ENCODE results near the gene PSMD13.

The PSMD13 gene

GRCh38 chr11:196786-197731 is 39.7 kb upstream of the PSMD13 start:
- no peak; the same call in 2 of the 3 replicates for ATAC-seq
- TF ChIP-seq ZNF565 (CRISPR knock-in tag; conservative IDR thresholded peaks at IDR 0.05; ENCODE audit: low read depth) (no peak), ESRRG (CRISPR knock-in tag; IDR thresholded peaks at IDR 0.05) (no peak), ZC3H10 (CRISPR knock-in tag; IDR thresholded peaks at IDR 0.05) (no peak), CREB5 (CRISPR knock-in tag; IDR thresholded peaks at IDR 0.05; ENCODE audit: low read depth) (no peak), ZNF8 (CRISPR knock-in tag; IDR thresholded peaks at IDR 0.05) (no peak), ZFP30 (CRISPR knock-in tag; IDR thresholded peaks at IDR 0.05) (no peak)
- TF ChIP-seq, protein P1, sequence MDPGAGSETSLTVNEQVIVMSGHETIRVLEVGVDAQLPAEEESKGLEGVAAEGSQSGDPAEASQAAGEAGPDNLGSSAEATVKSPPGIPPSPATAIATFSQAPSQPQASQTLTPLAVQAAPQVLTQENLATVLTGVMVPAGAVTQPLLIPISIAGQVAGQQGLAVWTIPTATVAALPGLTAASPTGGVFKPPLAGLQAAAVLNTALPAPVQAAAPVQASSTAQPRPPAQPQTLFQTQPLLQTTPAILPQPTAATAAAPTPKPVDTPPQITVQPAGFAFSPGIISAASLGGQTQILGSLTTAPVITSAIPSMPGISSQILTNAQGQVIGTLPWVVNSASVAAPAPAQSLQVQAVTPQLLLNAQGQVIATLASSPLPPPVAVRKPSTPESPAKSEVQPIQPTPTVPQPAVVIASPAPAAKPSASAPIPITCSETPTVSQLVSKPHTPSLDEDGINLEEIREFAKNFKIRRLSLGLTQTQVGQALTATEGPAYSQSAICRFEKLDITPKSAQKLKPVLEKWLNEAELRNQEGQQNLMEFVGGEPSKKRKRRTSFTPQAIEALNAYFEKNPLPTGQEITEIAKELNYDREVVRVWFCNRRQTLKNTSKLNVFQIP (CRISPR knock-in tag; IDR thresholded peaks at IDR 0.05; ENCODE audit: borderline replicate concordance, low read depth): no peak

GRCh38 chr11:197741-198235 is 39.0 kb upstream of the PSMD13 start:
- no peak; the same call in 2 of the 3 replicates for ATAC-seq
- TF ChIP-seq, protein P1 (CRISPR knock-in tag; IDR thresholded peaks at IDR 0.05; ENCODE audit: borderline replicate concordance, low read depth): no peak
- TF ChIP-seq CREB5 (CRISPR knock-in tag; IDR thresholded peaks at IDR 0.05; ENCODE audit: low read depth): no peak
- TF ChIP-seq RARB (CRISPR knock-in tag; IDR thresholded peaks at IDR 0.05): no peak
- TF ChIP-seq ZFP30 (CRISPR knock-in tag; IDR thresholded peaks at IDR 0.05): no peak
- TF ChIP-seq OSR1 (CRISPR knock-in tag; IDR thresholded peaks at IDR 0.05): no peak
- TF ChIP-seq, protein P2, sequence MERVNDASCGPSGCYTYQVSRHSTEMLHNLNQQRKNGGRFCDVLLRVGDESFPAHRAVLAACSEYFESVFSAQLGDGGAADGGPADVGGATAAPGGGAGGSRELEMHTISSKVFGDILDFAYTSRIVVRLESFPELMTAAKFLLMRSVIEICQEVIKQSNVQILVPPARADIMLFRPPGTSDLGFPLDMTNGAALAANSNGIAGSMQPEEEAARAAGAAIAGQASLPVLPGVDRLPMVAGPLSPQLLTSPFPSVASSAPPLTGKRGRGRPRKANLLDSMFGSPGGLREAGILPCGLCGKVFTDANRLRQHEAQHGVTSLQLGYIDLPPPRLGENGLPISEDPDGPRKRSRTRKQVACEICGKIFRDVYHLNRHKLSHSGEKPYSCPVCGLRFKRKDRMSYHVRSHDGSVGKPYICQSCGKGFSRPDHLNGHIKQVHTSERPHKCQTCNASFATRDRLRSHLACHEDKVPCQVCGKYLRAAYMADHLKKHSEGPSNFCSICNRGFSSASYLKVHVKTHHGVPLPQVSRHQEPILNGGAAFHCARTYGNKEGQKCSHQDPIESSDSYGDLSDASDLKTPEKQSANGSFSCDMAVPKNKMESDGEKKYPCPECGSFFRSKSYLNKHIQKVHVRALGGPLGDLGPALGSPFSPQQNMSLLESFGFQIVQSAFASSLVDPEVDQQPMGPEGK (CRISPR knock-in tag; IDR thresholded peaks at IDR 0.05; ENCODE audit: borderline replicate concordance): no peak
- no peak for TF ChIP-seq ZC3H10 (CRISPR knock-in tag; IDR thresholded peaks at IDR 0.05)
- no peak for TF ChIP-seq TCF4 (CRISPR knock-in tag; IDR thresholded peaks at IDR 0.05; ENCODE audit: borderline replicate concordance)
- no peak for TF ChIP-seq ZNF8 (CRISPR knock-in tag; IDR thresholded peaks at IDR 0.05)
- no peak for TF ChIP-seq ISL1 (CRISPR knock-in tag; IDR thresholded peaks at IDR 0.05)
- TF ChIP-seq ZNF565 (CRISPR knock-in tag; conservative IDR thresholded peaks at IDR 0.05; ENCODE audit: low read depth): no peak
- no peak for TF ChIP-seq TOX (CRISPR knock-in tag; IDR thresholded peaks at IDR 0.05; ENCODE audit: borderline replicate concordance)

GRCh38 chr11:198236-198806 is 38.5 kb upstream of the PSMD13 start:
- TF ChIP-seq CSDC2 (CRISPR knock-in tag; IDR thresholded peaks at IDR 0.05): no peak
- TF ChIP-seq TCF4 (CRISPR knock-in tag; IDR thresholded peaks at IDR 0.05; ENCODE audit: borderline replicate concordance): no peak
- TF ChIP-seq ESRRG (CRISPR knock-in tag; IDR thresholded peaks at IDR 0.05): no peak
- no peak for TF ChIP-seq ZFP3 (CRISPR knock-in tag; IDR thresholded peaks at IDR 0.05)
- no peak for TF ChIP-seq RARB (CRISPR knock-in tag; IDR thresholded peaks at IDR 0.05)
- no peak for TF ChIP-seq OSR1 (CRISPR knock-in tag; IDR thresholded peaks at IDR 0.05)
- TF ChIP-seq ZFP30 (CRISPR knock-in tag; IDR thresholded peaks at IDR 0.05): no peak
- TF ChIP-seq, protein P1 (CRISPR knock-in tag; IDR thresholded peaks at IDR 0.05; ENCODE audit: borderline replicate concordance, low read depth): no peak
- TF ChIP-seq ARNTL (CRISPR knock-in tag; IDR thresholded peaks at IDR 0.05; ENCODE audit: borderline replicate concordance, low read depth): no peak
- no peak for TF ChIP-seq ZC3H10 (CRISPR knock-in tag; IDR thresholded peaks at IDR 0.05)
- TF ChIP-seq ZNF8 (CRISPR knock-in tag; IDR thresholded peaks at IDR 0.05): no peak

More at GRCh38 chr11:198236-198806, 38.5 kb upstream of the PSMD13 start:
- no peak for ATAC-seq

Data from SK-N-SH treated with all-trans-retinoic acid at 6 μM for 48 hours (cell line).